Activated CD8-positive, alpha-beta memory T cell treated with anti-CD3 and anti-CD28 coated beads, Interleukin-2, amount 50 U/mL, for 24 hours (primary cell): ENCODE results near the gene ZG16B.

Experiments used
- DNase-seq: peaks from one replicate; pipeline ENCODE4 v3.0.0-alpha.2; 2020; ENCODE audit errors: extremely low read depth

Gene ZG16B

GRCh38 chr16:2845116-2845515, 15.0 kb downstream of the ZG16B start:
- no peak for DNase-seq

- no peak for DNase-seq
Measured at GRCh38 chr16:2846511-2847310, 16.6 kb downstream of the ZG16B start.

GRCh38 chr16:2848933-2849725, 19.0 kb downstream of the ZG16B start:
- no peak for DNase-seq

- DNase-seq: no peak
Measured at GRCh38 chr16:2852003-2852730, 22.1 kb downstream of the ZG16B start.

- no peak for DNase-seq
Measured at GRCh38 chr16:2852731-2853507, 22.8 kb downstream of the ZG16B start.

- no peak for DNase-seq
Measured at GRCh38 chr16:2853531-2854073, 23.5 kb downstream of the ZG16B start.

GRCh38 chr16:2854700-2855309, 24.7 kb downstream of the ZG16B start:
- no peak for DNase-seq

GRCh38 chr16:2855536-2855935, 25.4 kb downstream of the ZG16B start:
- no peak for DNase-seq

- no peak for DNase-seq
Measured at GRCh38 chr16:2856061-2856670, 26.1 kb downstream of the ZG16B start.

GRCh38 chr16:2856686-2857450, 26.8 kb downstream of the ZG16B start:
- DNase-seq: no peak

GRCh38 chr16:2857451-2858244, 27.5 kb downstream of the ZG16B start, which contains the start of gene PRSS22:
PRSS22 (minus strand) TSS chr16:2858170; CDS start chr16:2858104, 66 bp downstream.
- DNase-seq: no peak

- no peak for DNase-seq
Measured at GRCh38 chr16:2858245-2859025, 28.3 kb downstream of the ZG16B start.

- no peak for DNase-seq
Measured at GRCh38 chr16:2859686-2860265, 29.7 kb downstream of the ZG16B start.

GRCh38 chr16:2860826-2861567, 30.9 kb downstream of the ZG16B start:
- DNase-seq: no peak

- DNase-seq: no peak
Measured at GRCh38 chr16:2865651-2866050, 35.5 kb downstream of the ZG16B start.

- DNase-seq: no peak
Measured at GRCh38 chr16:2866431-2866830, 36.3 kb downstream of the ZG16B start.

- no peak for DNase-seq
Measured at GRCh38 chr16:2867661-2867986, 37.5 kb downstream of the ZG16B start.
